Suprapubic skin (tissue), 3 donors: ENCODE data around the gene HMHB1.

Experiments used
- CTCF ChIP-seq, 2 donors: fragments of 200-600 bp in 1 of 2; fragments of 450-650 bp in 1 of 2; sonication (generic) in 1 of 2; IDR thresholded peaks; one replicate each; pipeline ENCODE4 v1.5.1; 2016 to 2019; ENCODE audit warnings: antibody characterized with exemption in 2 of 2, mild to moderate bottlenecking in 1 of 2, moderate library complexity in 1 of 2
- EP300 ChIP-seq: sonication (generic); formaldehyde crosslinking; IDR thresholded peaks from one replicate; pipeline ENCODE4 v1.6.1; 2017; ENCODE audit warnings: antibody characterized with exemption

DNA sequence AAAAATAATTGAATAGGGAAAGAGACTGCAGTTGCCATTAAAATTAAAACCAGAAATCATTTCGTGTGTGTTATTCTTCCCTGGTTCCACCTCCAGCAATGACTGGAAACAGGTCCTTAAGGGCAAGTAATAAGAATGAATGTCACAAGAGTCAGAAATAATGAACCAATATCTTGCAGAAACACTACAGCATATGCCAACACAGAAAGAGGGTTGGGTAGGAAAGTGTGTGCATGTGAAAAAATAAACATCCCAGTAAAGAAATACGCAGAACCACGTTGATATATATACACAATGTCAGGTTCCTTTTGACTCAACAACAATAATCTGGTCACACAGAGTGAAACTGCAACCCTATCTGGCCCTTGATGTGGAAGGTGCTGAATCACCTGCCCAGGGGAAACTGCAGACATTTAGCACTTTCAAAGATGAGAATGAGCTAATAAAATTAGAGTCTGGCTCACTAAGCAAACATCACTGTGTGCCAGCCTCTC is 15.0 kb downstream of the HMHB1 start:
- TF ChIP-seq EP300, result no peak
- no peak for TF ChIP-seq CTCF (IDR thresholded peaks at IDR 0.05)
